Measurements from ENCODE around the gene NR2C1. TPM values are rescaled to one million over a fixed set of nuclear protein-coding genes. Genes with fewer than 3 reads are reported as not detected.
A peak's percentile ranks its signal among the peaks of the same experiment; 100 is the strongest.

Gene NR2C1
- total and polyA plus RNA-seq, 10 of the 15 experiments (the other 5 are each of a cell fraction or from before 2014, with no cell fraction given): 8.8 to 38.1 (median 31.3) TPM

- TF ChIP-seq E2F8 (IDR thresholded peaks at IDR 0.05; ENCODE audit: low read depth, partially characterized antibody) (no peak), CTCF (IDR thresholded peaks at IDR 0.05 in 2 of 3, conservative IDR thresholded peaks at IDR 0.05 in 1 of 3; ENCODE audit: control insufficient read depth in 2 of 3, extremely low read depth in 1 of 3, insufficient read depth in 1 of 3, low read depth in 3 of 3, low read length in 3 of 3) (peak in 1 of 3 experiments; percentile 22; a peak in 2 of 6 replicates), CBX5 (IDR thresholded peaks at IDR 0.05; ENCODE audit: low read depth) (no peak), ATF3 (IDR thresholded peaks at IDR 0.05; ENCODE audit: borderline replicate concordance, extremely low read depth, low read depth, low read length) (no peak)
Measured at GRCh38 chr12:95022477-95022876, 50.9 kb downstream of the NR2C1 start (continued).

GRCh38 chr12:95017482-95017881 is 55.9 kb downstream of the NR2C1 start:
- ATAC-seq (no peak; the same call in 2 of the 3 replicates), FAIRE-seq (no peak)
- CTCF ChIA-PET: interaction anchor here (1.6 kb wide), 1 partner anchor 517 kb away, joined by 4 read pairs; no protein-coding TSS in a partner anchor

More at GRCh38 chr12:95017482-95017881, 55.9 kb downstream of the NR2C1 start:
- Histone ChIP-seq H3K27me3 (replicated peaks in 1 of 2; ENCODE audit: control insufficient read depth in 2 of 2, insufficient read depth in 2 of 2, low read length in 1 of 2) (no peaks in the 10 kb centered on the region), H3K36me3 (ENCODE audit: control insufficient read depth in 2 of 2, insufficient read depth in 2 of 2, low read length in 1 of 2) (no peaks in the 10 kb centered on the region; a peak in 1 of 4 replicates), H3K4me2 (ENCODE audit: control insufficient read depth, insufficient read depth) (no peak overlapping the region), H3K4me1 (ENCODE audit: control insufficient read depth, insufficient read depth, low read length) (no peaks in the 10 kb centered on the region), H3K9ac (ENCODE audit: control insufficient read depth, insufficient read depth, low read length) (no peak overlapping the region), H3K9me3 (replicated peaks; ENCODE audit: control insufficient read depth, insufficient read depth, low read length) (no peaks in the 10 kb centered on the region), H2AFZ (ENCODE audit: control insufficient read depth, low read depth, low read length) (no peak overlapping the region), H4K20me1 (ENCODE audit: control insufficient read depth, insufficient read depth) (no peaks in the 10 kb centered on the region), H3K79me2 (ENCODE audit: control insufficient read depth, insufficient read depth, low read length) (no peaks in the 10 kb centered on the region), H3K4me3 (no peak overlapping the region), H3K27ac (ENCODE audit: control insufficient read depth, insufficient read depth) (no peak overlapping the region)
- RAD21 ChIA-PET (ENCODE audit: unreplicated experiment): no interaction called here
- POLR2A ChIA-PET: interaction anchor here (1.0 kb wide), 1 partner anchor 14 kb away, joined by 3 read pairs; the partner anchor contains the start of gene NDUFA12
- in situ Hi-C loops (cut with MboI) (no loop called here), intact Hi-C loops (cut with micrococcal nuclease; ENCODE audit: unreplicated experiment) (no loop called here)
- SMC1A ChIA-PET (ENCODE audit: uncharacterized antibody, unreplicated experiment): interaction anchor here (0.6 to 1.5 kb wide), 4 partner anchors 12 to 81 kb away, joined by 3 to 4 read pairs (median 3); partner anchors contain the start of gene NDUFA12
- DNase-seq (ENCODE audit: low read depth, low spot score): no peak
- no TSS peak for BruUV-seq (replicated peaks)
- 56% methylated on average over 1 of the region's 1 CpG for WGBS (ENCODE audit: insufficient coverage, insufficient replicate concordance, low lambda C conversion rate, missing lambda C conversion rate)
- TF ChIP-seq TCF7 (IDR thresholded peaks at IDR 0.05; ENCODE audit: borderline replicate concordance): peak; percentile 88
- TF ChIP-seq SMAD1 (IDR thresholded peaks at IDR 0.05; ENCODE audit: low read depth, partially characterized antibody): no peak
- peak; percentile 35 for TF ChIP-seq MEF2B (IDR thresholded peaks at IDR 0.05; ENCODE audit: partially characterized antibody, poor library complexity, severe bottlenecking)
- no peak for TF ChIP-seq ZSCAN29 (IDR thresholded peaks at IDR 0.05)
- no peak for TF ChIP-seq ZNF207 (IDR thresholded peaks at IDR 0.05; ENCODE audit: borderline replicate concordance)
- no peak for TF ChIP-seq IKZF1 (conservative IDR thresholded peaks at IDR 0.05)
- peak; percentile 79 for TF ChIP-seq MEF2A (IDR thresholded peaks at IDR 0.05; ENCODE audit: insufficient read depth, low read depth, low read length)
- TF ChIP-seq NFYA (IDR thresholded peaks at IDR 0.05; ENCODE audit: borderline replicate concordance, low read depth, low read length): no peak
- TF ChIP-seq ASH2L (IDR thresholded peaks at IDR 0.05; ENCODE audit: borderline replicate concordance, low read depth): no peak
- peak; percentile 63 for TF ChIP-seq SPI1 (IDR thresholded peaks at IDR 0.05; ENCODE audit: borderline replicate concordance, insufficient read depth, low read depth, low read length)
- TF ChIP-seq ZBED1 (IDR thresholded peaks at IDR 0.05; ENCODE audit: borderline replicate concordance): no peak

Measured in GM12878 (cell line).